A172 (cell line): ENCODE results near the gene ENOX1. TPM values are rescaled to one million over a fixed set of nuclear protein-coding genes. Genes with fewer than 3 reads are reported as not detected.

Experiments
- DNase-seq: peaks from one replicate; pipeline ENCODE4 v3.0.0-alpha.2; 2015; ENCODE audit warnings: low spot score
- total RNA-seq: library from RNA; depleted of rRNA; stranded (reverse); fragments of >200 nt; shearing (Covaris generic); gene quantifications from 2 replicates; pipeline ENCODE4 v1.2.3, GENCODE V29; 2014

The ENOX1 gene
- total RNA-seq, 1 experiment from 2014 or later = not detected

DNA sequence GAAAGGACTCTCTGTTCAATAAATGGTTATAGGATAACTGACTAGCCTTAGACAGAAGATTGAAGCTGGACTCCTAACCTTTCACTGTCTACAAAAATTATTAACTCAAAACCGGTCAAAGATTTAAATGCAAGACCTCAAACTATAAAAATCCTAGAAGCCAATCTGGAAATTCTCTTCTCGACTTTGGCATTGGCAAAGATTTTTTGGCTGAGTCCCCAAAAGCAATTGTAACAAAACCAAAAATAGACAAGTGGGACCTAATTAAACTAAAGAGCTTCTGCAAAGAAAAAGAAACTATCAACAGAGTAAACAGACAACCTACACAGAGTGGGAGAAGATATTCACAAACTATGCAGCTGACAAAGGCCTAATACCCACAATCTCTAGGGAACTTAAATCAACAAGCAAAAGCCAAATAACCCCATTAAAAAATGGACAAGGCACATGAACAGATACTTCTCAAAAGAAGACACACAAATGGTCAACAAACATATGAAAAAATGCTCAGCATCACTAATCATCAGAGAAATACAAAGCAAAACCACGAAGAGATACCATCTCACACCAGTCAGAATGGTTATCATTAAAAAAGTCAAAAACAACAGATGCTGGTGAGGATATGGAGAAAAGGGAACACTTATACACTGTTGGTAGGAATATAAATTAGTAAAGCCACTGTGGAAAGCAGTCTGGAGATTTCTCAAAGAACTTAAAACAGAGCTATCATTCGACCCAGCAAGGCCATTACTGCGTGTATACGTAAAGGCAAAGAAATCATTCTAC lies 497.1 kb downstream of the ENOX1 start:
- DNase-seq = no peak

DNA sequence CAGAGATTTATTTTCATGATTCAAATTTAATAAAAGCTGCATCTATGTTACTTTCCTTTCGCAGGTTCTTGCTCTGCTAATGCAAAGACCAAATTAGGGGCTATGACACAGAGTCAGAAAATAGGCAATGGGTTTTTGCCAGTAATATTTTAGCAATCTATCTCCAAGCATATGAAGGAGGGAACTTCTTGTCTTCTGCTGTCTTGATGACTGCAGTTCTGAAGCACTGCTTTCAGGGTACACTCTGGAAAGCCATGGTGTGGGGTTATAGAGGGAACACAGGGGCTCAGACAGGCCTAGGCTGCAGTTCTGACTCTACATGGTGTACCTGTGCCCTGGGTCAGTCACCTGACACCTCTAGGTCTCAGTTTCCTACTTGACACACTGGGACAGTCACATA lies 500.0 kb downstream of the ENOX1 start:
- no peak for DNase-seq

DNA sequence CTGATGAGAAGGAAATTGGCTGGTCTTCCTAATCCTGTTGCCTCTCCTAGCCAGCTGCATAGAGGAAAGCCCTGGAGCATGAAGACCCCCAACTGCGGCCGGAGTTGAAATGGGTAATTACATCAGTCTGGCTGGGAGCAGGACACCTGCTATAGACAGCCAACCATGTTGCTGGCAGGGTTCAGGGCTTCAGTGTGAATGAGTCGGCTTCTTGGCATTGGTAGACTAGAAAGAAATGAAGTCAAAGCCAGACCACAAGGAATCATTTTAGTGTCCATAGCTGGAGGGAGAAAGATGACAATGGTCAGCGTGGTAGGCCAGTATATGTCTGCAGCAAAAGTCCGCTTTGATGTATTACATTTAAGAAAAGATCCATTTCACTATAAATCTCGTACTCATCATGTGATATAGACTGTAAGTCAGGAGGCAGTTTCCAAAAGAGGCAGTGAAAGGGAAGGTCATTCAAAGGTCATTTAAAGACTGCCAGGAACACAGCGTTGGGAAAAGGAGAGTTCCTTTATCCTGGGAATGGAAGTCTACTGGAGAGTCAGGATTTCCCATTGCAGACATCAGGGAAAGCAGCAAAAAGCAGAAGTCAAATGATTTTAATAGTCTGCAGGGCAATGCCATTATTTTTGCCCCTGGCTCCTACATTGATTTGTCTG lies 500.7 kb downstream of the ENOX1 start:
- DNase-seq = peak; percentile 29

DNA sequence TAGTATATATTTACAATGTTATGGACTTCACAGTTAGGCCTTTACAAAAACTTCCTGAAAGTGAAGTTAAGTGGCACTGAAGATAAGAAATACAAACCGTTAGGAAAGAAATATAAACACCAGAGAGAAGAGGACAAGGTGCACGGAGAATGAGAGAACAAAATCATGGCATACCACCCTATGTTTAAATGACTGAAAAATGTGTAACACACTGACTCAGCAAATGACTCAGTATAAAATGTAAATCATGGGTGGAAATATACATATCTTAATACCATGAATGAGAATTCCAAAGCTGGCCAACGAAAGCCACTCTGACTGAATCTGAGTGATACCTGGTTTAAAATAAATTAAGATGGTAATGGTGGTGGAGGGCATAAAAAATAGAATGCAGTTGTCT lies 502.6 kb downstream of the ENOX1 start:
- DNase-seq = peak; percentile 57

DNA sequence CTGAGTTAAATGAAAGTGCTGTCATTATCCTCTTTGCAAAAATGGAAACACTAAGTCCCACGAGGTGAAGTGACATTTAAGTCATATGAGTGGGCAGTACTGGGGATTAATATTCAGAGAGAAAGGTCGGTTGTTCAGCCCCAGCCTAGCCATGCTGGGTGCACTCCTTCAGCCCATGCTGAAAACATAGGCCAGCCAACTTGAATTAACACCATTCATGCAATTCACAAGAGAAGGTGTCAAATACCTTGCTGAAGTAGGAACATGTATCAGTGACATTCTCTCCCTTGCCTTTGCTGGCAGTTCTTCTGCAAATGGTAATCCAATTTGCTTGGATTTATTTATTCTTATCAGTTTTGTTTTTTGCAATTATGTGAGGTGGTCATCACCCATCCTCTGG lies 507.1 kb downstream of the ENOX1 start:
- DNase-seq = no peak

DNA sequence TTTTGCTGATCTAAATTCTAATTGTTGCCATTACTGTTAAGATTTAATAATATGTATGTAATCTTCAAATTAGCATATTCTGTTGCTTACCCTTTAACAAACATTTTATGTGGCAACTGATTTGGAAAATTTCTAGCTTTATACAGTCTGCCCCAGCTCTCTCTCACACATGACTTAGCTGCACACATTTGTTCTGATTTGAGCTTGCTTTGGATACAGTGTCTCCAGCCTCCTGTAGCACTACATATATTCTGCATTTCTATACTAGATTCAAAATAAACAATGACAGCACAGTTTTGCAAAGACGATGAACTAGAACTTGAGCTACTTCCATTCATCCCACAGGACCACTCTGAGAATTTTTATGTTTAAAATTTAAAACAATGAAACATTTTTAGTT lies 508.6 kb downstream of the ENOX1 start:
- DNase-seq = no peak

DNA sequence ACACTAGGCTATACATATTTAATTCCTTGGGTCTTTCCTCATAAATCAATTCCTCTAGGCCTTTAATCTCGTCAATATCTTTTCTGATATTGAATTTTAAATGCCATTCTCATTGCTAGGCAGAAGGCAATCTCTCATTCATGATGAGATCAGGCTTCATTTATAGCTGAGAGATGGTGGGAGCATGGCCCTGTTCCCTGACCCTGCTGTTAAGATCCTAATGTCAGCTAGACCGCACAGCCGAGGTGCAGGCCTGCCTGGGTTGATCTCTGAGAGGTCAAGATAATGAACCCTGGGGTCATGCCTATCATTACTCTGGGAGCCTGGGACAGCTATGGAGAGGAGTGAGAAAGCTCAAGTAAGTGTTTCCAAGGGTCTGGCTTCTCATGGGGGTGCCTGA lies 509.6 kb downstream of the ENOX1 start:
- DNase-seq = no peak

DNA sequence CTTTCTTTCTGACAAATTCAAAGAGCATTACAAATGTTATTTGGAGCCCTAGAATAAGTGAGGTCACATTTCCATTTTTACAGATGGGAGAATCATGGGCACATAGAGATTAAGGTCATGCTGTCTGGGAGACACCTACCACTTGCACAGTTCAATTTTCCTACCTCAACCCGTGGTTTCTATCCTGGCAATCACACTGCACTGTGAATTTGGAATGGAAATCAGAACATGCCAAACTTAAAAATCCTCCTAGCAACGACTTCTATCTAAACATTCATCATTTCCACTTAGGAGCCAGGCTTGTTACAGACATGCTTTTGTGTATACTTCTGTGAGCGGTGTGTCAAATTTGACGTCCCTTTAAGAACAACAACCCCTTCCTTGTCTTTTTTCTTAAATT lies 511.9 kb downstream of the ENOX1 start:
- DNase-seq = no peak

DNA sequence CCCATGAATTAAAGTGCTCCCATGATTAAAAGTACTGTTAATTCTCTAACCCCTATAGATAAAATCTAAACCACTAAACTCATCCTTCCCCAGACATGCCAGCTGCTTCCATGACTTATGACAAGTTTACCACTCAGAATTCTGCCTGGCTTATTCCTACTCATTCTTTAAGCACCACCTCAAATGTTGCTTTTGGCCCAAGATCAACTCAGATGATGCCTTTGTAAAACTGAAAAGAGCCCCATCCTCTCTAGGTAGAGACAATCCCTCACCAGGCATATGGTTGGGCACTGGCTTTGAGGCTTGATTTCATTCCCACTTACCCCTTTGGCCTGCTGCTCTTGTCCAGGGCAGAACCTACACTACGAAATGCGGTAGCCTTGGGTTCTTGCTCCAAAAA lies 513.4 kb downstream of the ENOX1 start:
- DNase-seq = peak; percentile 71

DNA sequence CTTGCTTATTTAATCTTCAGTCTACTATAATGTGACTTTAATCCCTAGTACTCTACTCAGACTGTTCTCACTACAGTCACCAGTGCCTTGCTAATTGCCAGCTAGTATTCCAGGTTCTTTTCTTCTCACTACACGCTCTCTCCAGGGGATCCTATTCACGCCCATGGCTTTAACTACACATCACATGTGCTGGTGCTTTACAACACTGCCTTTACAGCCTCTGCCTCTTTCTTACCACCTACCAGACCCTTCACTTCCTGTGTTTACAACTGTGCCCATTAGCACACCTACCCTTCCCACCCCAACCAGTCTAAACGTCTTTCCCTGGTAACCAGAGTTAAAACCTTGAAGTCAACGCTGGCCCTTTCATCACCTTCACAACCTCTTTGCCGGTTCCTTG lies 513.9 kb downstream of the ENOX1 start:
- peak; percentile 6 for DNase-seq

DNA sequence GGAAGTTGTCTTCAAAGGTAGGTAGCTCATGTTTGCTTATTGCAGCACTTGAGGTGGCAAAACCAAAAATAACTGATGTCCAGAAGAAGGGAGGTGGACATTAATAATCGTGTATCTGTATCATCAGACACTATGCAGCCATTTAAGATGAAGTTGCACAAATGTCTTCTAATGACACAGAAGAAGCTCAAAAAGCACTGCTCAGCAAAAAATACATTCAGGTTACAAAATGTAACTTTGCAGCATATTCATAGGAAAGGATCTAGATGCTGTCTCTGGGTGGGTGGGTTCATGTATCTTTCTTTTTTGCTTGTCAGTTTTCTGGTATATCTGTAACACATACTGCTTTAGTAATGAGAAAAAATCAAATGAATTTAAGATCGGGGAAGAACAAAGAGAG lies 515.6 kb downstream of the ENOX1 start:
- no peak for DNase-seq

DNA sequence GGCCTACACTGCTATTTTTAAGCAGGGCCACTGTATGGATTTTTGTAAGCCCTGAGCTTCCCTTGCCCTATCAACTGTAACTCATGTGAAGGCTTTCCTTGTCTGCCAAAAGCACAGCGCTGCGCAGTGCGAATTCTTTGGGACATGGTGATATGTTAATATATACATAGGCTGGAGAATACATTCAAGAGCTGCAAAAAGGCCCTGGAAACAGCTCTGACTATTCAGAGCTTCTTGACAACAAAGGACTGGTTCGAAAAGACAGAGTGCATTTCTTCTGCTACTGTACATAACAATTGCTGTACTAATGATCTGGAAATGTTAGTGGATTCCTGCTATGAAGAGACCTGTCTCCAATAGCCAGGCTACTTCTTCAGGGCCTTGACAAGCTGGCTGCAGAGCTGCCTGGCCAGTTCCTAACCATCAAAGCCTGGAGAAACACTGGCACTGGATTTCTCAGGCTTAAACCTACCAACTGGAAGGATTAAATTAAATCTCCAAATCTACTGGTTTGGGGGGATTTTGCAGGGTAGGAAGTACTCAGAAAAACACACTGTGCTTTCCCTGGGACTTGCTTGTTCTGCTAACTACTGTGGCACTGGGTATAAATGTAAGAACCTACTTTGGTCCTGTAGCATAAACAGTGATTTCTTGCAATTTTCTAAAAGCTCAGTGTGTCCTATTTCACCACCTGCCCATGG lies 516.5 kb downstream of the ENOX1 start:
- no peak for DNase-seq

DNA sequence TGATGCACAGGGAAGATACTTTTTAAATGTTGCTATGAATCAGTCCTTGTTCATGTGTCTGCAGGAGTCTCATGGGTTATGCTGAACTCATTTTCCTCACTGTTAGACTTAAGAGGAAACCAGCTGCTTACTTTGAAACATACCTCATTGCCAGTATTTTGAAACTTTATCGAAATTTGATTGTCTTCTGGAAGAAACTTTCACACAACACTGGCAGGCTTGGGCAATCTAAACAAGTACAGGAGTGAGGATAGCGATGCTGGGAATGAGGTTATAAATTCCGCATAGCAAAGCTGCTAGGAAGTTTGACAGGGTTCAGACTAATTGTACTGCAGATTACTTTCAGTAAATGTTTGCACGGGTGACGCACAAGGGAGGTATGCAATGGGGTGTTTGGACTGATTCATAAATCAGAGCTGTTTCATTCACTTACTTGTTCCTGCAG lies 517.7 kb downstream of the ENOX1 start:
- DNase-seq = peak; percentile 93

DNA sequence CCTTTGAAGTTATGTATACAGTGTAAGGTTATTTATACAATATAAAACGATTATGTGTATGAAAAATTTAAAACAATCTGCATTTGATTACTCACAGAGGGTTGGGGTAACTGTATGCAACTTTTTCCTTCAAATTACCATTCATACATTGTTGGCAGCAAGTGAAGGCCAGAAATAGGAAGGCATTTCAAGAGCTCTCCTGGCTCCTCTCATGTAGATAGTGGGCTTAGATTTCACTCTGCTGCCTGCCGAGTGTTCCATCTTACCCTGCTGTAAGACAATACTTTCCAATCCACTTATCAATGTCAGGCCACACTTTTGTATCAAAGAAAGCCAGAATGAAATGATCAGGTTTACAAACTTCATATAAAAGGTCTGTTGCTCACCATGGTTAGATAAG lies 518.1 kb downstream of the ENOX1 start:
- no peak for DNase-seq

DNA sequence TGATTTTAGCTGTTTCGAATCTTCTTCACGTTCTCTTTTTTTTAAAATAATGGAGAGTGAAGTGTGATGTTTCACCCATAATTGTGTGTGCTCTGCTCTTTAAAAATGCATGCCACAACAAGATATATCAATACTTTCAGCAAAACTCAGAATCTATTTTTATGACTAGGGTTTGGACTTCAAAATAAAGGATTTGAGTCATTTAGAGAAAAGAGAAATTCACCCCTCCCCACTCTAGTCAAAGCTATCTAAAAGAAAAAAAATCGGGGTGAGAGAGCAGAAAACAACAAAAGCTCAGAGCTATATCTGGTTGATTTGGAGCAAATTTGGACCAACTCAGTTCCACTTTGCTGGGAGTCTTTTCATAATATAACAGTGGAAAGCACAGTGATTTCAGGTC lies 518.9 kb downstream of the ENOX1 start:
- DNase-seq = no peak

DNA sequence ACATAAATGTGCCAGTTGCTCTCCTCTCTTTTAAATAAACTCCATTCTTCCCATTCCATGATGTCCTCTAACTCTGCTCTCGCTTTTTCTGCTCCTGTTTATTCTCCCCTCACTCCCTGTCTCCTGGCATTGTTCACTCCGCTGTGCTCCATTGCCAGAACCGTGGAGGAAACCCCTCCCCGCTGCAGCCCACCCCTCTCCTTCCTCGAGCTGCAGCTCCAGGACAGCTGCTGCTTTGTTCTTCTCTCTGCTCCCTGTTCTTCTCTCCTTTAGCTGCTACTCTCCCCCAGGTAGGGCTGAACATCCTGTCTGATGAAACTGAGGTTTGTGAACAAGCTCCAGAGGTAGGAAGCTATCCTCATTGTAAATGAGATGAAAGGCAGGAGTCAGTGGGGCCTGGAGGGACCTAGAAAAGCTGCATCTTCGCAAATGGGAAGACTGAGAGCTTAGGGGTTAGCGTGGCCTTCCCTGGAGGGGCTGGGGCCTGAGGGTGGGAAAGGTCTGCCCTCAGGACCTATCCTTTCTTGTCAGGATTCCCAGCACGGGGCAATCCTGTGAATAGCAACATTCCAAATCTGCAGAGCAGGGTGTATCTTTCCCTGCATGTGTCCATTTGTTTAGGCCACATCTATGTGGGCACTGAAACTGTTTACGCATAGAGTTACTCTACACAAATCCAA lies 519.7 kb downstream of the ENOX1 start:
- no peak for DNase-seq

DNA sequence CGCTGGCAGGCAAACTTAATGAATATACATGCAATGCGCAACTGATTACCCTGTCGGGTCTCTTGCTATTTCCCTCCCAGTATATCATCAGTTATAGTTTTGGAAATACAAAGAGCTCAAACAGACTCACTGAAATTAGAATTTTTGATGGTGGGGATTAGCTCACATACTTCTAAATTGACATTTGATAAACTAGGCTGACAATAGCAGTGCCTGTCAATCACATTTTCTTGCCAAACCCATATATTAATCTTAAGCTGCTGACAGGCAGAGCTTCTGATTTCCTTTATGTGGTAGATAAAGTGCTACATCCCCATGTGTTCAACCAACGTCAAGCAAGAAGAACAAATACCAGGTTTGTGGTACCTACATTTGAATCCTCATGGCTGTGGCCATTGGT lies 521.7 kb downstream of the ENOX1 start:
- DNase-seq = no peak

DNA sequence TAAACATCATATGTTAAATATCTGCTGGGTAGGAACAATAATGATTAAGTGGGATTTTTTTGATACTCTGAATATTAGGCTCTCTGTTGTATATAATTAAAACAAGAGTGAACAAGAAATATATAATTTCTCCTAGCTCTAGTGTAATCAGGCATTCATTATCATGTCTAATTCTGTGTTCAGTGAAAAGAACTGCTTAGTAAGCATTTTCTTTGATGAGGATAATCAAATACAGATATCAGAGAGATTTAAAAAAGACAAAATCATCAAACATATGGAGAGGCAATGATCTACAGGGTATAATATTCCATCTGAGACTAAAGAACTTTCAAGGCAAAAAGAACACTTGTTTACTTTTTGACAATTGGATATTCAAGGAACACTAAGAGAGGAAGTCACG lies 522.3 kb downstream of the ENOX1 start:
- DNase-seq = no peak

DNA sequence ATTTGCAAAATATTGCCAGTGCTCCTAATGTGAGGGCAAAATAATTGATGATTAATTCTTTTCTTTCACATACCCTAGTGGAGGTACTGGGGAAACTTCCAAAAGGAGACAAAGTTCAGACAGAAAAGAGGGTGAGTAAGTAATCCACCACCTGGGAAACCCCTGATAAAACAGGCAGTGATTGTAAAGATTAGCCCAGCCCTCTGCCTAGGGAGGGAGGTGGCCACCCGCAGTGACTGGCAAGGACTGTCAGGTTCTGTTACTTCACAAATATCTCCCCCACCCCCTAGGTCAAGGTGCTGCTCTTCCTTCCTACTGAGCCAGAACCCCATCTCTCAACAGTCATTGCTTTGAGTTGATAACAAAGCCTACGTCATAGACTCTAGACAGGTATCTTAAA lies 523.7 kb downstream of the ENOX1 start:
- DNase-seq = no peak

DNA sequence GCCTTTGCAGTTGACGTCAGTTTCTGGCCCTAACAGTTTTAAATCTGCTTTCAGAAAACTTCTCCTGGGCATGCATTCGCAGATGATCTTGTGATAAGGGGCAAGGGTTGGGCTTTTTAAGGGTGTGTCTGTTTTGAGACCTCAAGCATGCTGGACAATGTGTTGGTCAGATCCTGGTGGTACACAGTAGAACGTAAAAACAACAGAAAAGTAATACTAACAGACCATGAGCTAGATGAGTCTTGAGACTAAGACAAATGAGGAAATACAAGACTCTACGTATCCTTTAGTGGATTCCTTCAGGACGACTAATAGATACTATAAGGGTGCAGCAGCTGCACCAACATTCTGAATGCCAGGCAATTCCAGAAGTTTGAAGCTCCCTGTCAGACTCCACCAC lies 525.8 kb downstream of the ENOX1 start:
- DNase-seq = peak; percentile 47

DNA sequence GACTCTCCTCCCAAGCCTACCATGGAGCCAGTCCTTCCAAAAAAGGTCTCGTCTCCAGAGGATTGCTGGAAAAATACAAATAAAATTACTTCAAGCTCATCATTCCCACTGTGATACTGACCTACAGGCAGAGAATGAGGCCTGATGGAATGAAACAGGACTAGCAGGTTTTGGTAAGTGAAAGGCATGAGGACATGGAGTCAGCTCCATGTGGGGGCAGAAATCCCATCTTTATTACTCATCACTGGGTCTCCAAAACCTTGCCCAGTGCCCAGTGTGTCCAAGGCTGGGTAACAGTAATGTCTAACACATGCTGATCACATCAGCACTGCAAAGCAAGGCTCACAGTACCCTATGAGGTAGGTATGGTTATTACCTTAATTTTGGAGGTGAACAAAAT lies 528.0 kb downstream of the ENOX1 start:
- no peak for DNase-seq

DNA sequence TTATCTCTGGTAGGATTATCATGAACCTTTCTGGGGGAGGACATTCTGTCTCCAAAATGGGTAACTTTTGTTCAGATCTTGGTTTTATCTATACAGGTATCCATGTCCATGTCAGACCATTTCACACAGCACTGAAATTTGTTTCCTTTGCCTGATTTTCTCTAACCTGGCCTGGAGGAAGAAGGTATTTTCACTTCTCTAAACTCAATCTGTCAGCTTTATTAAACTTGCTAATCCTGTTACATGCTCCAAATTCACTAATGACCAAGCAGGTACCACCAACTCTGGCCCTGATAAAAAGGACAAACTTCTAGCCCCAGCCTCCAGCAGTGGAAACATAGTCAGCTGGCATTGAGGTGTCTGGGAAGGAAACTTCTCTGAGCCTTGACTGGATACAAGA lies 529.0 kb downstream of the ENOX1 start:
- DNase-seq = no peak
